Activated CD8-positive, alpha-beta memory T cell treated with anti-CD3 and anti-CD28 coated beads for 1 hour (primary cell): ENCODE results near the gene SLC29A1.
"Not testable (repeated sequence)": the region's sequence is repeated elsewhere in the genome, so short reads cannot be mapped to it uniquely, and the experiment has no call there.

Experiments
- DNase-seq, 2 donors: peaks; one replicate each; pipeline ENCODE4 v3.0.0-alpha.2; 2020; ENCODE audit warnings: low read depth in 1 of 2; ENCODE audit errors: extremely low read depth in 1 of 2

The SLC29A1 gene

DNA sequence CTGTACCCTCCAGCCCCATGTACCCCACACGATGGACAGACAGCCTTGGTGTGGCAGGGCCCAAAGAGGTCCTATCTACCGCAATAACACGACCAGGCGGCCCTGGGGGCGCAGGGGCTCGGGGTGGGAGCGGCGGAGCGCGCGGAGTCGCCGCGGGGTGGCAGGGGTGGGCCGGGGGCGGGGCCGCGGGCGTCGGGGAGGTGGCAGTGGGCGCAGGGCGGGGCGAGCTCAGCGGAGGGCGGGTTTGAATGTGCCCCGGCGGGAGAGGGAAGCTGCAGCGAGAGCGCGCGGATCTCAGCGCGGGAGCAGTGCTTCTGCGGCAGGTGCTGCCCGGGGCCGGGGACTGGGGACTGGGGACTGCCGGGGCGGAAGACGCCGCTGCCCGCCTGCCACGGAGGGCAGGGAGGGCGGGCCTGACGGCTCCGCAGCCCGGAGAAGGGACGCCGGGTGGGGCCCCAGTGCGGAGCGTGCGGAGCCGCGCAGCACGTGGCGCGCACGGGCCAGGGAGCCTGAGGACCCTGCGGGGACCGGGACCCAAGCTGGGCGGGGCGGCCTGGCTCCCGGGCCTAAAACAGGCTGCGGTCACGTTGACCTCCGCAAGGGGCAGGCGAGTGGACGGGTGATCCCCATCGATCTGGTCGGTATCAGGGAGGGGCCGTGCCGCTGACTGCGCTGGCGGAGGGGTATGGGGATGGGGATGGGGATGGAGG is at the start of gene SLC29A1:
SLC29A1 (plus strand) TSS at position 277 of the 710 bp plus-strand sequence. CDS start 3,719 bp downstream, outside the sequence.
- peak; percentile 65 to 75 for DNase-seq

DNA sequence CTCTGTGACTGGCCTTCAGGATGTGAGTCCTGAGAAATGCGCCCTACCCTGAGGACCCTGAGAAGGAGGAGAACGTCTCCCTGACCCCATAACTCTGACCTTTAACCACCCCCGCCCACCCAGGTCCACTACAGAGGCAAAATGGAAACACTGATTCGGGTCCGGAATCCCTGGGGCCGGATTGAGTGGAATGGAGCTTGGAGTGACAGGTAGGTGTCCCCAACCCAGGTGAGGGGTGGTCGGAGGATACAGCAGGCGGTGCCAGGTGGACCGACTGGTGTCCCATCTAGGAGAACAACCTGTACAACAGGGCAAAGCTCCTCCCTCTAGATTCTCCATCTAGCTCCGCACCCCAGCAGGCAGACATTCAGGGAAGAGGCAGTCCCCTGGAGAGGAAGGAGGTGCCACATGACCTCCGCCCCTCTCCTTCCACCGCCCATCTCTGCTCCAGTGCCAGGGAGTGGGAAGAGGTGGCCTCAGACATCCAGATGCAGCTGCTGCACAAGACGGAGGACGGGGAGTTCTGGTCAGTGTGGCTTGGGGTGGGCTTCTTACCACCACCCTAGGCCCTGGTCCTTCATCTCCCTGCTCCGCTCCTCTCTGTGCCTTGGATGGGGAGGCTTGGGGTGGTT is 47.1 kb upstream of the SLC29A1 start:
- DNase-seq, result no peak

GRCh38 chr6:44176762-44177509 is 46.5 kb upstream of the SLC29A1 start:
- DNase-seq, result peak in 1 of 2 donors; percentile 5

- DNase-seq, result no peak
Measured at GRCh38 chr6:44177691-44178423, 45.5 kb upstream of the SLC29A1 start.

DNA sequence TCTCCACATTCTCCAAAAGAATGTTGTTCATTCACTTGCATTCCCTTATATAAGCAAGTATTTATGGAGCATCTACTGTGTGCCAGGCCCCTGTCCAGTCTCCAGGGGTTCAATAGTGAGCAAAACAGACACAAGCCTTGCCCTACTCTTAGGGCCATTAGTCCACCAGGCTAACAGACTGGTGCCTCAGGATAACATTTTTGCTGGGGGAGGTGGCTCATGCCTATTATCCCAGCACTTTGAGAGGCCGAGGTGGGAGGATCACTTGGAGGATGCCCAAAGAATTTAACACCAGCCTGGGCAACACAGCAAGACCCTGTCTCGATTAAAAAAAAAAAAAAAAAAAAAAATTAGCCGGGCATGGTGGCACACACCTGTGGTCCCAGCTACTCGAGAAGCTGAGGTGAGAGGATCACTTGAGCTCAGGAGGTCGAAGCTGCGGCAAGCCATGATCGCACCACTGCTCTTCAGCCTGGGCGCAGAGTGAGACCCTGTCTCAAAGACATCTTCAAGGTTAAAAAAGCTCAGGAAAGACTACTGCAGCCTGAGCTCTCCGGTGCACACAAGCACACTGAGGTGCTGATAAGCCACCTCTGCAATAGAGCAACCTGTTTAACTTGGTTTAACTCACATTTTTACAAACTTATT is 44.8 kb upstream of the SLC29A1 start:
- DNase-seq, result no peak

GRCh38 chr6:44179072-44179536 is 44.3 kb upstream of the SLC29A1 start:
- DNase-seq, result no peak

DNA sequence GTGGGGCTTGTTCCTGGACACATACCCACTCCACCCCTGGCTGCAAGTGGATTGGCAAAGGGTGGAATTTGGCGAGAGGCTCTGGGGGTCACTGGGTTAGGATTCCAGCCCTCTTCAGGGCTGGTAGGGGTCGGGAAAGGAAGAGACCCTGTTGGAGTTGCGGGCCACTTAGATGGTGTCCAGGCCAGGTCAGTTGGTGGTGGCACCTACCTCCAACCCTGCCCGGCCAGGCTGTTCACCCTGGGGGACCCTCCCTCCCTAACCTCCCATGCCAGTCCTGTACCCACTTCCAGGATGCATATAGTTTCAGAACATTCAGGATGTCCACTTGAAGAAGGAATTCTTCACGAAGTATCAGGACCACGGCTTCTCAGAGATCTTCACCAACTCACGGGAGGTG is 43.7 kb upstream of the SLC29A1 start:
- no peak for DNase-seq

- no peak for DNase-seq
Measured at GRCh38 chr6:44180406-44180805, 43.0 kb upstream of the SLC29A1 start.

DNA sequence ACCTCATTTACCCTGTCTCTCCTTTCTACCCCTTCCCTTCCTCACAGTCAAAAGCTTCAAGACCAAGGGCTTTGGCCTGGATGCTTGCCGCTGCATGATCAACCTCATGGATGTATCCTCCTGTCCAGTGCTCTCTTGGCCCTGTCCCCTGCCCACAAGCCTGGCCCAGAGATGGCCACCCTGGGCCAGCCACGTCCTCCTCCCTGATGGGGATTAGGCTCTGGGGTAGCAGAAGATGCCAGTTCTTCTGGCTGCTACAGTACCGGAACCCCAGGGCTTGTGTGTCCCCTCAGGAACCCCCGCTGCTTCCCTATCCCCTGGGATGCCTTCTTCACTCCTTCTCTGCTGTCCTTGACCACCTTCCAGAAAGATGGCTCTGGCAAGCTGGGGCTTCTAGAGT is 42.5 kb upstream of the SLC29A1 start:
- no peak for DNase-seq

DNA sequence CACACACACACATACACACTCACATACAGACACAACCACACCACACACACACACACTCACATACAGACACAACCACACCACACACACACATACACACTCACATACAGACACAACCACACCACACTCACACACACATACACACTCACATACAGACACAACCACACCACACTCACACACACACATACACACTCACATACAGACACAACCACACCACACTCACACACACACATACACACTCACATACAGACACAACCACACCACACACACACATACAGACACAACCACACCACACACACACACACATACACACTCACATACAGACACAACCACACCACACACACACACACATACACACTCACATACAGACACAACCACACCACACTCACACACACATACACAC is 41.6 kb upstream of the SLC29A1 start:
- DNase-seq, result not testable (repeated sequence)

DNA sequence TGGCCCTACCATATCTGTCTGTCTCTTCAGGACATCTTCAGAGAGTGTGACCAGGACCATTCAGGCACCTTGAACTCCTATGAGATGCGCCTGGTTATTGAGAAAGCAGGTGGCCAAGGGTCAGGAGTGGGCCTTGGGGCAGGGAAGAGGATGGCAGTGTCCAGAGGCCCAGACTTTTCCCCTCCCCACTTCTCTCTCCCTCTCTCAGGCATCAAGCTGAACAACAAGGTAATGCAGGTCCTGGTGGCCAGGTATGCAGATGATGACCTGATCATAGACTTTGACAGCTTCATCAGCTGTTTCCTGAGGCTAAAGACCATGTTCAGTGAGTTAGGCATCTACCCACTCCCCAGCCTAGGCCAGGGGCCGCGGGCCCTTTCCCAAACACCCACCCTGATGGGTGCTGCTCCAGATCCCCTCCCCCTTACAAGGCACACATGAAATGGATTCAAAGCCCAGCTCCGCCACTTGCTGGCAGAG is 40.4 kb upstream of the SLC29A1 start:
- DNase-seq, result no peak

- DNase-seq, result no peak
Measured at GRCh38 chr6:44183783-44184182, 39.6 kb upstream of the SLC29A1 start.

- DNase-seq, result not testable (repeated sequence)
Measured at GRCh38 chr6:44185356-44185755, 38.0 kb upstream of the SLC29A1 start.

- no peak for DNase-seq
Measured at GRCh38 chr6:44185953-44186634, 37.3 kb upstream of the SLC29A1 start.

GRCh38 chr6:44186635-44187025 is 36.8 kb upstream of the SLC29A1 start:
- no peak for DNase-seq

DNA sequence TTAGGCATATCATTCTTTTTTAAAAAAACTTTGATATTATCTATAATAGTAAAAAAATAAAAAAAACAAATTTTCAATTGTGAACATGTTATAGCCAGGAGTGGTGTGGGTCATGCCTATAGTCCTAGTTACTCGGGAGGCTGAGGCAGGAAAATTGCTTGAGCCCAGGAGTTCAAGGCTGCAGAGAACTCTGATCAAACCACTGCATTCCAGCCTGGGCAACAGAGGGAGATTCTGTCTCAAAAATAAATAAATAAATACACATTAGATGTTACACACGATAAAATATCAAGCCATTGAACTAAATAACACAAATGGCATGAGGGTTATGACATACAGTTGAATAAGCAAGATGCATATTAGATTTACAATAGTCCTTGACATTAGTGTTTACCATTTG is 34.6 kb upstream of the SLC29A1 start:
- no peak for DNase-seq

DNA sequence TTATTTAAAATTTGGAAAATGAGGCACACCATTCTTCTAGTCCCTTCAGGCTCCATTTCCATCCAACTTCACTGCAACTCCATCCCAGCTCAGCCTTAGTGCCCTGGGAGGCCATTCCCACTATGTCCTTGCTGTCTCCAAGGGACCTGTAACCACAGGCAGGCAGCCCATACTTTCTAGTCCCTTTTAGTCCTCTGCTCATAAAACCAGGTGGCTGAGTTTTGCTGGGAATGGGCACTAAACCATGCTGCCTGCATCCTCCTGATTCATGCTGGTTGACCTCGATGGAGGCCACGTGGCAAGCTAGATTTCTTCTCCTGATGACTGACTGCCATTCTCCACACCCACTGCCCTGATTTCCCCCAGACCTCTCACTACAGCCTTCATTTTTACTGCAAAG is 34.1 kb upstream of the SLC29A1 start:
- DNase-seq, result no peak

DNA sequence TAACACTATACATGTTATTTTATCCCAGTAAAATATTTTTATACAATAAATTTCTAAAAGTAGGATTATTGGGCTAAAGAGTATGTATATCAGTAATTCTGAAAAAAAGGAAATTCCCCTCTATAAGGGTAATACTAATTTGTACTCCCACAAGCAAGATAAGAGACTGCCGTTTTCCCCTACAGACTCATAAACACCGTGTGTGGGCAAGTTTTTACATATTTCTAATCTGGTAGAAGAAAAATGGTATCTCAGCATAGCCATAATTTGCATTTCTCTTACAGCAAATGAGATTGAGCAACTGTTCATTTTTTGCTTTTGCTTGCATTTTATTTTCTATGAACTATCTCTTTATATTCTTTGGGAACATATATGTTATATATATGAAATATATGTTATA is 32.7 kb upstream of the SLC29A1 start:
- no peak for DNase-seq

GRCh38 chr6:44192428-44193041 is 30.9 kb upstream of the SLC29A1 start:
- DNase-seq, result no peak
